Esophagus (tissue), 2 donors: Measurements from ENCODE around the gene SHC4. TPM values are rescaled to one million over a fixed set of nuclear protein-coding genes. Genes with fewer than 3 reads are reported as not detected.

ENCODE experiments used
- H3K27ac ChIP-seq, 2 donors: one replicate each; pipeline ENCODE4 v1.5.1; 2013; ENCODE audit warnings: low read depth in 2 of 2, mild to moderate bottlenecking in 2 of 2, inconsistent platforms in 1 of 2, low read length in 1 of 2, moderate library complexity in 1 of 2
- H3K27me3 ChIP-seq, 2 donors: one replicate each; pipeline ENCODE4 v1.6.1; 2013; ENCODE audit warnings: low read length in 2 of 2, control low read depth in 1 of 2, mild to moderate bottlenecking in 1 of 2; ENCODE audit not compliant: insufficient read depth in 2 of 2, control insufficient read depth in 1 of 2
- H3K36me3 ChIP-seq, 2 donors: one replicate each; pipeline ENCODE4 v1.6.1; 2013; ENCODE audit warnings: low read length in 1 of 2; ENCODE audit not compliant: control insufficient read depth in 2 of 2, insufficient read depth in 2 of 2
- H3K4me1 ChIP-seq, 2 donors: one replicate each; pipeline ENCODE4 v1.6.1; 2013; ENCODE audit warnings: low read length in 1 of 2; ENCODE audit not compliant: control insufficient read depth in 2 of 2, insufficient read depth in 2 of 2
- H3K4me3 ChIP-seq, 2 donors: one replicate each; pipeline ENCODE4 v1.5.1; 2013; ENCODE audit warnings: low read length in 2 of 2, mild to moderate bottlenecking in 2 of 2, low read depth in 1 of 2, moderate library complexity in 1 of 2
- H3K9me3 ChIP-seq, 2 donors: one replicate each; pipeline ENCODE4 v1.6.1; 2013; ENCODE audit warnings: mild to moderate bottlenecking in 2 of 2, low read depth in 1 of 2, low read length in 1 of 2, moderate library complexity in 1 of 2; ENCODE audit not compliant: control insufficient read depth in 2 of 2, insufficient read depth in 1 of 2
- WGBS, 2 donors: extraction: QIAGEN DNeasy Blood & Tissue Kit; methylation state at CpG; one replicate each; pipeline ENCODE4 v1.1.7; 2013; 5-methylcytosine and 5-hydroxymethylcytosine counted together
- polyA plus RNA-seq, 2 donors: library from polyadenylated mRNA; stranded (reverse); fragments of 200-250 nt; gene quantifications; one replicate each; pipeline ENCODE4 v1.2.3, GENCODE V29; 2013
- donor health status: healthy with polysubstance abuse.
- donor health status: Bipolar disorder and iron deficiency.

The SHC4 gene
- polyA plus RNA-seq, 2 donors: 0.08 to 0.12 TPM

- 68 to 73% methylated on average over 3 of the region's 3 CpGs for WGBS, 2 donors
- Histone ChIP-seq H3K9me3 (no peaks in the 10 kb centered on the region), H3K36me3 (no peaks in the 10 kb centered on the region), H3K27ac (no peak overlapping the region), H3K27me3 (no peaks in the 10 kb centered on the region), H3K4me3 (no peak overlapping the region), H3K4me1 (no peaks in the 10 kb centered on the region)
Observed at GRCh38 chr15:48929661-48930060, 34.1 kb downstream of the SHC4 start.

DNA sequence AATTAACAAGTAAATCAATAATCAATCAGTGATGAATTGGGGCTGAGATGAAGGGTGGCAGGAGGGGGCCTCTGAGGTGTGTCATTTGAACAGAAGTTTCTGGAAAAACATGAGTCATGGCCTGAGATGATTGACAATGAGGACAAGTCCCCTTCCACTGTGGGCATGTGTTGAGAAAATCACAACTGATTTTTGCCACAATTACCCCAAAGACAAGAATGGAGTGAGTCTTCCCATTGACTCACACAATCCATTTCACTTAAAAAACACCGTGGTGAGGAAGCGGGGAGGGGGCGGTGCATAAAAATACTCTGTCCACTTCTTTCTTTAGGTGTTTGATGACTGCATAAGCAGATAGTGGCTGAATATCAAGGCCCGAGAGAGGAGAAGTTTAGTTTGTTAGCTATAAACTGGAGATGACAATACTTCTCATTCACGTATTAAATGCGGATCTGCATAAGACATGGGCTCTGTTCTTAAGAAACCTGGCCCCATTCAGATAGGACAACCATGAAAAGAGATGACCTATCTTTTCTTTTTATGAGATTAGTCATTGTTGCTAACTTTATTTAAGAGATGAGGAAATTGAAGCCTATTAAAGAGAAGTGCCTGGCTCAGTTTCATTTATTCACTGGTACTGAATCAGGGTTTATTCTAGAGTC lies 34.7 kb downstream of the SHC4 start:
- H3K27ac ChIP-seq: no peak overlapping the region
- H3K36me3 ChIP-seq: no peaks in the 10 kb centered on the region
- no peaks in the 10 kb centered on the region for H3K27me3 ChIP-seq
- H3K9me3 ChIP-seq: no peaks in the 10 kb centered on the region
- H3K4me3 ChIP-seq: no peak overlapping the region
- WGBS, 2 donors: 86% methylated on average over 6 of the region's 6 CpGs
- H3K4me1 ChIP-seq: no peaks in the 10 kb centered on the region

- Histone ChIP-seq H3K36me3 (no peaks in the 10 kb centered on the region), H3K4me3 (no peak overlapping the region), H3K4me1 (no peaks in the 10 kb centered on the region), H3K27ac (no peak overlapping the region), H3K9me3 (no peaks in the 10 kb centered on the region), H3K27me3 (no peaks in the 10 kb centered on the region)
- WGBS, 2 donors: 44% methylated on average over 9 of the region's 9 CpGs
Observed at GRCh38 chr15:48925714-48926223, 38.0 kb downstream of the SHC4 start.

GRCh38 chr15:48924528-48925393 lies 39.0 kb downstream of the SHC4 start:
- Histone ChIP-seq H3K27ac (no peak overlapping the region), H3K27me3 (no peaks in the 10 kb centered on the region), H3K4me1 (no peaks in the 10 kb centered on the region), H3K4me3 (no peak overlapping the region), H3K36me3 (no peaks in the 10 kb centered on the region), H3K9me3 (no peaks in the 10 kb centered on the region)
- 80 to 81% methylated on average over 5 of the region's 5 CpGs for WGBS, 2 donors

- Histone ChIP-seq H3K27me3 (no peaks in the 10 kb centered on the region), H3K4me3 (no peak overlapping the region), H3K27ac (no peak overlapping the region), H3K36me3 (no peaks in the 10 kb centered on the region), H3K4me1 (no peaks in the 10 kb centered on the region), H3K9me3 (no peaks in the 10 kb centered on the region)
- WGBS, 2 donors: 76 to 77% methylated on average over 2 of the region's 2 CpGs
Observed at GRCh38 chr15:48922046-48922445, 41.7 kb downstream of the SHC4 start.

- no peaks in the 10 kb centered on the region for H3K9me3 ChIP-seq
- no peak overlapping the region for H3K27ac ChIP-seq
- no peaks in the 10 kb centered on the region for H3K4me1 ChIP-seq
- WGBS, 2 donors: 86 to 87% methylated on average over 3 of the region's 3 CpGs
- H3K36me3 ChIP-seq: no peaks in the 10 kb centered on the region
- H3K4me3 ChIP-seq: no peak overlapping the region
- no peaks in the 10 kb centered on the region for H3K27me3 ChIP-seq
Observed at GRCh38 chr15:48916721-48917120, 47.0 kb downstream of the SHC4 start.

DNA sequence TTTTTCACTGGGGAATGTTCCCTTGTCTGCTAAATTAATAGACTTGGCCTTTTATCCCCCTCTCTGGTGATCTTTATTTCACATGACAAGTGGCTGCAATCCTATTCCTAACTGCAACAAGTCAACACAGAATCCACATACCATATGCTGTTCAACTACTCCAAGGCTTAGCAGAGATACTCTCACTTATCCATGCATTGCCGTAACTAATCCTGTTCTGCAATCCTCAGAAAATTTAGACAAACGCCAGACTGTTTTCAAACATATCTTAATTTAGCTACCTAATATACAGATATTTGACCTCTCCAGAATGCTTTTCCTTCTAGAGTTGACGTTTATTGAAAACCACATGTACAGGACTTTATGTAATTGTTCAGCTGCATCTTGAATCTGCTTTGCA lies 47.9 kb downstream of the SHC4 start:
- H3K27ac ChIP-seq: no peak overlapping the region
- H3K27me3 ChIP-seq: no peaks in the 10 kb centered on the region
- H3K4me1 ChIP-seq: no peaks in the 10 kb centered on the region
- H3K4me3 ChIP-seq: no peak overlapping the region
- no peaks in the 10 kb centered on the region for H3K9me3 ChIP-seq
- H3K36me3 ChIP-seq: no peaks in the 10 kb centered on the region
- WGBS, 2 donors: 35 to 46% methylated on average over 3 of the region's 3 CpGs

DNA sequence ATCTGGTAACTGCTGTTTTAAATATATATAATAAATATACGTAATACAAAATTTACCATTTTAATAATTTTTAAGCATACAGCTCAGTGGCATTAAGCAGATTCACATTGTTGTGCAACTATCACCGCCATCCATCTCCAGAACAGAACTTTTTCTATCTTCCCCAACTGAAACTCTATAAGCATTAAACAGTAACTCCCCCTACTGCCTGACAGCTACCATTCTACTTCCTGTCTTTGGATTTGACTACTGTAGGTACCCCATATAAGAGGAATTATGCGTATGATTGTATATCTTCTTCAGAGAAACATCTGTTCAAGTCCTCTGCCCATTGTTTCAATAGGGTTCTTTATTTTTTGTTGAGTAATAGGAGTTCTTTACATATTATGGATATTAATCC lies 49.0 kb downstream of the SHC4 start:
- no peak overlapping the region for H3K4me3 ChIP-seq
- no peaks in the 10 kb centered on the region for H3K36me3 ChIP-seq
- H3K27ac ChIP-seq: no peak overlapping the region
- H3K27me3 ChIP-seq: no peaks in the 10 kb centered on the region
- 91 to 92% methylated on average over 3 of the region's 3 CpGs for WGBS, 2 donors
- H3K4me1 ChIP-seq: no peaks in the 10 kb centered on the region
- no peaks in the 10 kb centered on the region for H3K9me3 ChIP-seq

- Histone ChIP-seq H3K36me3 (no peaks in the 10 kb centered on the region), H3K9me3 (no peaks in the 10 kb centered on the region), H3K4me3 (no peak overlapping the region), H3K4me1 (no peaks in the 10 kb centered on the region), H3K27ac (no peak overlapping the region), H3K27me3 (no peaks in the 10 kb centered on the region)
- WGBS, 2 donors: 89 to 96% methylated on average over 4 of the region's 4 CpGs
Observed at GRCh38 chr15:48913141-48913540, 50.6 kb downstream of the SHC4 start.
